ENCODE data around the gene PRM2.
A peak's percentile ranks its signal among the peaks of the same experiment; 100 is the strongest.

Gene PRM2

DNA sequence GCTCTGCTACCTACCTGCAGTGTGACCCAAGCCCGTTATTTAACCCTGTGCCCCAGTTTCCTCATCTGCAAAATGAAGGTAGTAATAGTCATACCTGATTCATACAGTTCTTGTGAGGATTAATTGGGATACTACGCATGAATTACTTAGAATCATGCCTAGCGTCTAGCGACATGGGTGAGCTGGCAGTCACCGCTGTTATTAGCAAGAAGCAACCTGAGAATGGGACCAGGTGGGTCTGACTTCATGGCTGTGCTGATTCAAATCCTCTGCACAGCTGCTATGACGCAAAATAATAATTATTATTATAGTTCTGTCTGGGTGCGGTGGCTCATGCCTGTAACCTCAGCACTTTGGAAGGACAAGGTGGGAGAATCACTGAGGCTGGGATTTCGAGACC lies 28.1 kb downstream of the PRM2 start:
- DNase-seq (ENCODE audit: low spot score): no peak

DNA sequence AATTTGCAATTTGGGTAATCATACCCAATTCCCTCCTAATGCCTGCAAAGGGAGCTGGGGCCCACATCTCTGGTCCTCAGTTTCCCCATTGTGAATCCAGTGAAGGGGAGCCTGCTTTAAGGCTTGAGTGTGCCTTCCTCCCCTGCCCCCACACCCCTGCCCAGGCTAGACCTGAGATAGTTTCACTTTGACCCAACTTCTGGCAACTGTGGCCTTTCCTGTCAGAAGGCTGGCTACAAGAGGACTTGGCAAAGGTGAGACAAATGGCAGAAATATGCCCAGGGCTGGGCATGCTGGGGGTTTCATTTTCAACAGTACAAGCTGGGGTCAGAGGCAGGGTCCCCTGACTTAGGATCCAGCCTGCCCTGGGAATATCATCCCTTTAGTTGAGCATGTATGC lies 30.3 kb downstream of the PRM2 start:
- no peak for DNase-seq (ENCODE audit: low spot score)

- no peak for DNase-seq (ENCODE audit: low spot score)
Measured at GRCh38 chr16:11245222-11245737, 31.0 kb downstream of the PRM2 start.

DNA sequence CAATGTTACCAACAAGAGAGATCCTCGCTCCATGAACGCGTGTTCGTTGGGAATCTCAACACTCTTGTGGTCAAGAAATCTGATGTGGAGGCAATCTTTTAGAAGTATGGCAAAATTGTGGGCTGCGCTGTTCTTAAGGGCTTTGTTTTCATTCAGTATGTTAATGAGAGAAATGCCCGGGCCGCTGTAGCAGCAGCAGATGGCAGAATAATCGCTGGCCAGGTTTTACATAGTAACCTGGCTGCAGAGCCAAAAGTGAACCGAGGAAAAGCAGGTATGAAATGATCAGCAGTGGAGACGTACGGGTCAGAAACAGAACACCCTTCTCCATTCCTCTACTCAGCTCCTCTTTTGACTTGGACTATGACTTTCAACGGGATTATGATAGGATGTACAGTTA lies 33.6 kb downstream of the PRM2 start:
- DNase-seq (ENCODE audit: low spot score): no peak

DNA sequence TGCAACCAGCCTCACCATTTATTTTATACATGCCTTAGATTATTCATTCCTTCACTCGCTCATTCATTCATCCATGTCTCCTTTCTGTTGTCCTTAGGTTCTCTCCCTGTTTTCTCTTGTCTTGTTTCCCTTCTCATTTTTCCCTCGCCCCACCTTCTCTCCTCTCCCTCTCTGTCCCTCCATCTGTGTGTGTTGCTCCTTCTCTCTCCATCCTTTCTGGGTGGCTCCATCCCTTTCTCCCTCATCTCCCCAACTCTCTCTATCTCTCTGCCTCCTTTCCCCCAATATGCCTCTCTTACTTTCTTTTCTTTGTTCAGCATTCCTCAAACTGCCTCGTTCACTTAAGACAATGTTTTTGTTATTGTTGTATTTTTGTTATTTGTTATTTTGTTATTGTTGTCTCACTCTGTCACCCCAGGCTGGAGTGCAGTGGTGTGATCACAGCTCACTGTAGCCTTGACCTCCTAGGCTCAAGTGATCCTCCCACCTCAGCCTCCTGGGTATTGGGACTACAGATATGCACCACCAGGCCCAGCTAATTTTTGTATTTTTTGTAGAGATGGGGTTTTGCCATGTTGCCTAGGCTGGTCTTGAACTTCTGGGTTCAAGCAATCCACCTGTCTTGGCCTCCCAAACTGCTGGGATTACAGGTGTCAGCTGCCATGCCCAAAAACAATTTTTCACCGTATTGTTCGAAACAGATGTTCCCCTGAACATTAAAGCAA lies 34.6 kb downstream of the PRM2 start:
- no peak for DNase-seq (ENCODE audit: low spot score)

GRCh38 chr16:11240636-11241473 lies 35.4 kb downstream of the PRM2 start:
- DNase-seq (ENCODE audit: low spot score): no peak

DNA sequence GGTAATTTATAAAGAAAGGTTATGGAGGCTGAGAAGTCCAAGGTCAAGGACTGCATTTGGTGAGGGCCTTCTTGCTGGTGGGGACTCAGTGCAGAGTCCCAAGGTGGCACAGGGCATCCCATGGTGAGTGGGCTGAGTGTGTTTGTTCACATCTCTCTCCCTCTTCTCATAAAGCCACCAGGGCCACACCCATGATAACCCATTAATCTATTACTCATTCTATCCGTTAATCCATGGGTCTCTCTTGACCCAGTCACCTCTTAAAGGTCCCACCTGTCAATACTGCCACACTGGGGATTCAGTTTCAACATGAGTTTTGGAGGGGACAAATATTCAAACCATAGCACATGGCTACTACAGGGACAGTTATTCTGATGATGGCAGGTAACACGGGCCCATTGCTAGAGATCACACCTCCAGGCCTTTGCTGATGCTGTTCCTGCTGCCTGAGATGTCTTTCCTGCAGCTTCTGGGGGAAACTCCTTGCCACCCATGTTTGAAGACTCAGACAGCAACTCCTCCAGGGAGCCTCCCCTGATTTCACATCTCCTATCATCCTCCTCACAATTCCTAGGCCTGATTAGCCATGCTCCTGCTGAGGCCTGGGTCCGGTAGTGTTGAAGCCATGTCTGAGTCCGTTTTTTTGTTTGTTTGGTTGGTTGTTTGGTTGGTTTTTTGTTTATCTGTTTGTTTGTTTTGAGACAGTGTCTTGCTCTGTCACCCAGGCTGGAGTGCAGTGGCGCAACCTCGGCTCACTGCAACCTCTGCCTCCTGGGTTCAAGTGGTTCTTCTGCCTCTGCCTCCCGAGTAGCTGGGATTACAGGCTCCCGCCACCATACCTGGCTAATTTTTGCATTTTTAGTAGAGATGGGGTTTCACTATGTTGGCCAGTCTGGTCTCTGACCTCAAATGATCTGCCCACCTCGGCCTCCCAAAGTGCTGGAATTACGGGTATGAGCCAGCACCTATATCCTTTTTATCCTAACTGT lies 36.3 kb downstream of the PRM2 start:
- DNase-seq (ENCODE audit: low spot score): no peak

DNA sequence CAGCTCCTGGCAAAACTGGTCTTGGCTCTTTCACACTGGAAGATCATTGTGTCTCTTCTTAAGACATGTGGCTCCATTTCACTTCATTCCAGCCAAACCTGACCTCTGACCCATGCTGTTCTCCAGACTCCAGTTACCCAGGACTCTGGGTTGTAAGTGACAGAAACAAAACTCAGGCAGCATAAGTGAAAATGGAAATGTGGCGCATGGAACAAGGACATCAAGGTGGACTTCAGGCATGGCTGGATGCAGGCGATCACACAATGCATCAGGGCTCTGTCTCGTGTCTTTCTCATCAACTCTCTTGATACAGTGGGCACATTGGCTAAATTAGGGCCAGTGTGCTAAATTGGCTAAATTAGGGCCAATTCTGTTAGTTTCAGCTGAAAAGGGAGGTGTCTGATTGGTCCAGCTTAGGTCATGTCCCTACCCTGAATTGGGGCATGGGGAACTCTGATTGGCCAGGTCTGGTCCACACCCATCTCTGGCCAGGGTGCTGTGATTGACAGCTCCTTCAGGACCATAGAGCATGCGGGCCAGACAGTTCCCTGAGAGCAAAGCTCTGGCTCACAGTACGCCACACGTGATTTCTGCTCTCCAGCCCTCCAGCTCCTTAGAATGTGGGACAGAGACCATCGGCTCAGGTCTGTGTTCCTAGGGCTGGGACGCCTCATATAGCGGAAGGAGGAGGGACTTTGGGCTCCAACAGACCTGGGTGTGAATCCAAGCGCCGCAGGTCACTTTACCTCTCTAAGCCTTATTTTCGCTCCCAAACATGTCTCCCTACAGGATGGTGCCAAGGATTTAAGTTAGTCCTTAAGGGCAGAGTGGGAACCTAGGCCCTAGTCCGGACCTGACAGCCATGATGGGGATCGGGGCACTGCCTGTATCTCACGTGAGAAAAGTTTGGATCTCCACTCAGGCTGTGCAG lies 37.7 kb downstream of the PRM2 start:
- no peak for DNase-seq (ENCODE audit: low spot score)

- DNase-seq (ENCODE audit: low spot score): no peak
Measured at GRCh38 chr16:11236461-11237254, 39.6 kb downstream of the PRM2 start.

DNA sequence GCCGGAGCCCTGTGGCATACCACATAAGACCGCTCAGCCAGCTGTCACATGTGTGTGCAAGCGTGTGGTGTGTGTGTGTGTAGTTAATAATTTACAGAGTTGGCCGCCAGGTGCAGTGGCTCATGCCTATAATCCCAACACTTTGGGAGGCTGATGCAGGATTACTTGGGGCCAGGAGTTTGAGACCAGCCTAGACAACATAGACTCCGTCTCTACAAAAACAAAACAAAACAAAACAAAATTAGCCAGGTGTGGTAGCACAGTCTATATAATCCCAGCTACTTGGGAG lies 40.6 kb downstream of the PRM2 start:
- DNase-seq (ENCODE audit: low spot score): no peak

DNA sequence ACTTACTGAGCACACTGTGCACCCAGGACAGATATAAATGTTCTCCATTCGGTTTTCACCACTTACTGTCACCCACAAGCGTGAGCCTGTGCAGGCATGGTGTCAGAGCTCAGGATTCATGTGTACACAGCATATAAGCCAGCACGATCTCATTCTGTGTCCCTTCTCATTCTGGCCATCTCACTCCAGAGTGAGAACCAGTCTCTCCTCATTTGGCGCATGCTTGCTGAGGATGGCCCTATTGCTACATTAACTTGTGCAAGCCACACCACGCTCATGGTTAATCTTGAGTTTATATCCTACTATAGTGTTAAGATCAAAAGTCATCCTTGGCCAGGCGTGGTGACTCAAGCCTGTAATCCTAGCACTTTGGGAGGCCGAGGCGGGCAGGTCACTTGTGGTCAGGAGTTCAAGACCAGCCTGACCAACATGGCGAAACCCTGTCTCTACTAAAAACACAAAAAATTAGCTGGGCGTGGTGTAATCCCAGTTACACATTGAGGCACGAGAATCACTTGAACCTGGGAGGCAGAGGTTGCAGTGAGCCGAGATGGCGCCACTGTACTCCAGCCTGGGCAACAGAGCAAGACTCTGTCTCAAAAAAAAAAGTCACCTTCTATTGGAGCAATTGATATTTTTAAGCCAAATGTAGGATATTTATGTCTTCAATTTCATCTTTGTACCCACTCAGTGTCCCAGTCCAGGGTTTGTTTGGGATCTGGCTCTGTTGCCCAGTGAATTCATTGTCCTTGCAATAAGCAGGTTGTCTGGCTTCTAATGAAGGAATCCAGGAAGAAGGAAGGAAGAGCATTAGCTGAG lies 41.2 kb downstream of the PRM2 start:
- DNase-seq (ENCODE audit: low spot score): no peak

GRCh38 chr16:11233727-11234376 lies 42.4 kb downstream of the PRM2 start:
- DNase-seq (ENCODE audit: low spot score): peak; percentile 80

- peak; percentile 96 for DNase-seq (ENCODE audit: low spot score)
Measured at GRCh38 chr16:11232852-11233726, 43.2 kb downstream of the PRM2 start.

GRCh38 chr16:11232302-11232851 lies 43.9 kb downstream of the PRM2 start:
- DNase-seq (ENCODE audit: low spot score): no peak

- DNase-seq (ENCODE audit: low spot score): no peak
Measured at GRCh38 chr16:11231367-11231970, 44.8 kb downstream of the PRM2 start.

DNA sequence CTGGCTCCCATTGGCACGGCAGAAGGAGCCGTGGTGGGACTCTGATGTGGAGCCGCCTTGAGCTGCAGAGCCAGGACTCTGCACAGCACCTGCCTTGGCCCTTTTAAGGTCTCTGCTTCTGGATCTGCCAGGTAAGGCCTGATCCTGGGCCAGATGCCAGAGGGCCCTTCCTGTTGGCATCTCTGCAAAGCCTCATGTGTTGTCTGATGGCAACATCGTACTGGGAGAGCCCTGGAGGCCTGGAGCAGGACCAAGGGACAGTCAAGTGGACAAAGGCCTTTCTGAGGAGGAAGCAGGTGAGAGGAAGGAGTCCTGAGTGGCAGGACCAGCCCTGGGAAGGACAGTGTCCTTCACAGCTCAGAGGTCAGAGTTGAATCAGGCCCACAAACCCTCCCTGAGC lies 46.4 kb downstream of the PRM2 start:
- DNase-seq (ENCODE audit: low spot score): no peak

GRCh38 chr16:11229432-11229831 lies 46.8 kb downstream of the PRM2 start:
- no peak for DNase-seq (ENCODE audit: low spot score)
